T47D (cell line): Measurements from ENCODE around the gene TSPAN33.
"Not testable (repeated sequence)": the region's sequence is repeated elsewhere in the genome, so short reads cannot be mapped to it uniquely, and the experiment has no call there.

ENCODE experiments used
- DNase-seq, 2 experiments: peaks; one replicate each; pipeline versions ENCODE4 v3.0.0 to v3.0.0-alpha.2; 2011 to 2012; ENCODE audit warnings: low read depth in 1 of 2, low spot score in 1 of 2
- JUND ChIP-seq: IDR thresholded peaks from 2 replicates; pipeline ENCODE4 v1.6.1; 2012; ENCODE audit warnings: low read depth
- in situ Hi-C: cut with HindIII; loops from 2 replicates; pipeline ENCODE4 v1.10.0; 2016; ENCODE audit warnings: low sequenced_read_pairs, low pct_unique_long_range_greater_than_20kb

TSPAN33 gene

GRCh38 chr7:129169171-129169671 is 24.7 kb downstream of the TSPAN33 start:
- in situ Hi-C loops: no loop called here

GRCh38 chr7:129169686-129170440 is 25.4 kb downstream of the TSPAN33 start:
- no peak for TF ChIP-seq JUND
- no peak for DNase-seq
- in situ Hi-C loops: no loop called here

More at GRCh38 chr7:129169171-129169671, 24.7 kb downstream of the TSPAN33 start:
- no peak for DNase-seq
- TF ChIP-seq JUND: no peak

DNA sequence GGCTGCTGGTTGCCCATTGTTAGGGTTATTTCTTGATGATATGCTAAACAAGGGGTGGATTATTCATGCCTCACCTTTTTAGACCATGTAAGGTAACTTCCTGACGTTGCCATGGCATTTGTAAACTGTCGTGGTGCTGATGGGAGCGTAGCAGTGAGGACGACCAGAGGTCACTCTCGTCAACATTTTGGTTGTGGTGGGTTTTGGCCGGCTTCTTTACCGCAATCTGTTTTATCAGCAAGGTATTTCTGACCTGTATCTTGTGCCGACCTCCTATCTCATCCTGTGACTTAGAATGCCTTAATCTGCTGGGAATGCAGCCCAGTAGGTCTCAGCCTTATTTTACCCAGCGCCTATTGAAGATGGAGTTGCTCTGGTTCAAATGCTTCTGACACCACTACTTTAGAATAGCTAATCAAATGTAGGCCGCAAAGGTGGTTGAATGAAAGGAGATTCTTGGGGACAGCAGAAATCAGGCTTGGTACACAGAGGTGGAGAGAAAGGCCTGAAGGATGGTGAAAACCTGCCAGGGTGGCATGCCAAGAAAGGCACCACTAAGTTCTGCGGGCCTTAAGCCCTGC is 26.0 kb downstream of the TSPAN33 start:
- DNase-seq: no peak
- TF ChIP-seq JUND: no peak

GRCh38 chr7:129173861-129174260 is 29.4 kb downstream of the TSPAN33 start:
- not testable (repeated sequence) for DNase-seq

More for the DNA sequence above, 26.0 kb downstream of the TSPAN33 start:
- in situ Hi-C loops: no loop called here

DNA sequence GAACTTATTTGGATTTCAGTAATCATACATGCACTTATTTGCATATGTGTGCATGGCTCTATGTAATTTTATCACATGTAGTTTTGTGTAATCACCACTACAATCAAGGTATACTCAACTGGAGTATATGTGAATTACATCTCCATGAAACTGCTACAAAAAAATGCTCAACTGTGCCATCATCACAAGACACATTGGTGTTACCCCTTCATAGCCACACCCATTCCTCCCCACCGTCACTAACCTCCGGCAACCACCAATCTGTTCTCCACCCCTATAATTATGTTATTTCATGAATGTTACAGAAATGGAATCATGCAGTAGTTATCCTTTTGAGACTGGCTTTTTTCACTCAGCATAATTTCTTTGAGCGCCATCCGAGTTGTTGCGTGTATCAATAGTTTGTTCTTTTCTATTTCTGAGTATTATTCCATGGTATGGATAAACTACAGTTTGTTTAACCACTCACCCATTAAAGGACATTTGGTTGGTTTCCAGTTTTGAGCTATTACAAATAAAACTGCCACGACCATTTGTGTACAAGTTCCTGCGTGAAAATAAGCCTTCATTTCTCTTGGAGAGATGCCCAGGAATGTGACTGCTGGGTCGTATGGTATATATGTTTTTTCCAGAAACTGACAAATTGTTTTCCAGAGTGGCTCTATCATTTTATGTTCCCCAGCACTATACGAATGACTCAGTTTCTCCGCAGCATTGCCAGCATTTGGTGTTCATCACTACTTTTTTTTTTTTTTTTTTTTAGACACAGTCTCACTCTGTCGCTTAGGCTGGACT is 32.6 kb downstream of the TSPAN33 start:
- TF ChIP-seq JUND: no peak
- no peak for DNase-seq
- in situ Hi-C loops: no loop called here

More at GRCh38 chr7:129173861-129174260, 29.4 kb downstream of the TSPAN33 start:
- in situ Hi-C loops: not testable (repeated sequence)

DNA sequence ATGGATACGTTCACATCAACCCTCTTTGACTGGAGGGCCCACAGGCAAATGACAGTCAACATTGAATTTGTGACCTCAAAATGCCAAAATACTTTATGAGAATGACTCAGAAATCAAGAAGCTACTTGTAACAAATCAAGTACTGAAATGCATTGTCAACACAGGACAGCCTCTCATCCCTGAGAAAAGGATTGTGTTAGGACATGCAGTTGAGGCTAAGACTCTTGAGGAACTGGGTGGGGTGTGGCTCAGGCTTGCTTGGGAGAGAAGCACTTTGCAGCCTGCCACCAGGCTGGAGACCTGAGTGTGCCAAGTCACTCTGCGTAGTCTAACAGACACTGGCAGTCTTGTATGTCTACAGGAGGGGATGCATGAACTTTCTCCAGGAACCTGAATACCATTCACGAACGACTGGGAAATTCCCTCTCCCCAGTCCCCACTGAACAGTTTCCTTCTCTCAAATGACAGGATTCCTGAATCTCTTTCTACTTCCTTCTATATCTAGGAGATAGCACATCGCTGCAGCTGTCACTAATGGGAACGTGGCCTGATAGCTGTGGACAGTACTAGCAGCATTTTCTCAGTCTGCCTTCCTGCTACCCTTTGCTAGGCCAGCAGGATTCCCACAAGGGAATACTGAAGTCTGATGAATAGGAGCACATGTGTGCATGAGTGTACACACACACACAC is 40.6 kb downstream of the TSPAN33 start:
- TF ChIP-seq JUND: no peak
- no peak for DNase-seq
- in situ Hi-C loops: no loop called here

DNA sequence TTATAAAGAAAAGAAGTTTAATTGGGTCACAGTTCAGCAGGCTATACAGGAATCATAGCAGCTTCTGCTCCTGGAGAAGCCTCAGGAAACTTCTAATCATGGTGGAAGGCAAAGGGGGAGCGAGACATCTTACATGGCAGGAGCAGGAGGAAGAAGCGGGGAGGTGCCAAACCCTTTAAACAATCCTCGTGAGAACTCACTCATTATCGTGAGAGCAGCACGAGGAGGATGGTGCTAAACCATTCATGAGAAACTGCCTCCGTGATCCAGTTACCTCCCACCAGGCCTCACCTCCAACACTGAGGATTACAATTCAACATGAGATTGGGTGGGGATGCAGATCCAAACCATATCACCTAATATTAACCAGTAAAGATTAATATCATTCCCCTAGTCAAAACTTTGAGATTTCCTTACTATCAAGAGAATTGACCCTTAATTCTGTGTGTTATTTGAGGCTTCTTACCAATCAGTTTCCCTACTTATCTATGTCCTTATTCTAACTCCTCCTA is 42.3 kb downstream of the TSPAN33 start:
- DNase-seq: no peak
- TF ChIP-seq JUND: no peak

DNA sequence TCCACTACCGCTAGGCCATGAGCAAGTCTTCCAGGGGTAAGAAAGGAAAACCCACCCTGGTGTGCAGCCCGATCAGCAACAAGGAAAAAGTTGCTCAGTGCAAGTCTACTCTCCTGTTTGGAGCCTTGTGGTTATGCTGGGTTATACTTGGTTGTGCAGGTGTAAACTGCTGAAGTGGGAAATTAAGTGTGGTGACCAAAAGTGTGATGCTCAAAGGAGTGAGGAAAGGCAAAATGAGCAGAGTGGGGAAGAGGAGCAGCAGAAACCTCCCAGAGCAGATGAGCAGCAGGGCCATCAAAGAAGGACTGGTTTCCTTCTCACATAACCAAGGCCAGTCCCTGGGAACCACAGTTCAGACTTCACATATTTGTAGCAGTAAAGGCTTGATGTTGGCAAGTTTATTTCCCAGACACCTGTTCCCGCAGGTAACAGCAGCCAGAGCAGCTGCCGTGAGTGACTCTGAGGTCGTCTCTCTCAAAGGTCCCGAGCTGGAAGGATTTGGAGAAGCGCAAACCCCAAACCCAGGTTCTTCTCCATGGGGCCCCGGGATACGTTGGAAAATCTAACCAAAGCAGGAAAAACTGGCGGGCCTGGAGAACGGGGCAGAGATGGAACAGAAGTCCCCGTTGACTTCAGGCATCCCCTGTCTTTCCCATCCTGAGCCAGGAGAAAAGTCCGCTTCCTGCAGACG is 43.3 kb downstream of the TSPAN33 start:
- no peak for DNase-seq
- in situ Hi-C loops: no loop called here
- TF ChIP-seq JUND: no peak

More for the DNA sequence above, 42.3 kb downstream of the TSPAN33 start:
- in situ Hi-C loops: no loop called here

GRCh38 chr7:129188372-129188891 is 43.9 kb downstream of the TSPAN33 start, which contains the start of gene SMO:
TSS of gene SMO (plus strand) at chr7:129188633. CDS start at chr7:129189152, 519 bp downstream.
- DNase-seq: peak; percentile 53 to 72
- in situ Hi-C loops: no loop called here

GRCh38 chr7:129188892-129189660 is 44.6 kb downstream of the TSPAN33 start:
- TF ChIP-seq JUND: no peak
- DNase-seq: peak in 1 of 2 experiments; percentile 39
- in situ Hi-C loops: no loop called here

More at GRCh38 chr7:129188372-129188891, 43.9 kb downstream of the TSPAN33 start, which contains the start of gene SMO:
- no peak for TF ChIP-seq JUND
